Mesenchymal stem cell (in vitro differentiated cells and primary cell): ENCODE data around the gene PCDHGC5.

Experiments used
- DNase-seq: peaks from one replicate; pipeline ENCODE4 v3.0.0-alpha.2; 2013
- H2AFZ ChIP-seq: one replicate; pipeline ENCODE4 v1.6.1; 2013; ENCODE audit warnings: low read depth, mild to moderate bottlenecking, control low read depth, inconsistent platforms, low read length, moderate library complexity
- H2AK5ac ChIP-seq: 2 replicates; pipeline ENCODE4 v1.6.1; 2013; ENCODE audit warnings: low read length, moderate library complexity, mild to moderate bottlenecking, inconsistent platforms; ENCODE audit not compliant: severe bottlenecking
- H2BK120ac ChIP-seq: one replicate; pipeline ENCODE4 v1.6.1; 2013; ENCODE audit warnings: low read depth, mild to moderate bottlenecking, inconsistent platforms, low read length, moderate library complexity
- H2BK12ac ChIP-seq, 2 experiments: one replicate each; pipeline ENCODE4 v1.6.1; 2013; ENCODE audit warnings: inconsistent platforms in 2 of 2, low read length in 2 of 2, mild to moderate bottlenecking in 2 of 2, moderate library complexity in 2 of 2, control low read depth in 1 of 2
- H2BK15ac ChIP-seq: one replicate; pipeline ENCODE4 v1.6.1; 2013; ENCODE audit warnings: mild to moderate bottlenecking, low read depth, inconsistent platforms; ENCODE audit not compliant: poor library complexity, severe bottlenecking
- H2BK5ac ChIP-seq: 2 replicates; pipeline ENCODE4 v1.6.1; 2013; ENCODE audit warnings: low read depth, mild to moderate bottlenecking, low read length, control low read depth, inconsistent platforms; ENCODE audit not compliant: poor library complexity, severe bottlenecking
- H3K14ac ChIP-seq, 2 experiments: one replicate each; pipeline ENCODE4 v1.6.1; 2013; ENCODE audit warnings: inconsistent platforms in 2 of 2, low read length in 2 of 2, control low read depth in 1 of 2, mild to moderate bottlenecking in 1 of 2, moderate library complexity in 1 of 2
- H3K18ac ChIP-seq, 2 experiments: one replicate each; pipeline ENCODE4 v1.6.1; 2013; ENCODE audit warnings: inconsistent platforms in 2 of 2, low read length in 2 of 2, control low read depth in 1 of 2, low read depth in 1 of 2, mild to moderate bottlenecking in 1 of 2
- H3K23ac ChIP-seq, 2 experiments: one replicate each; pipeline ENCODE4 v1.6.1; 2013; ENCODE audit warnings: inconsistent platforms in 2 of 2, low read length in 2 of 2, mild to moderate bottlenecking in 2 of 2, moderate library complexity in 2 of 2, control low read depth in 1 of 2
- H3K27ac ChIP-seq: 2 replicates; pipeline ENCODE4 v1.5.1; 2013; ENCODE audit warnings: mild to moderate bottlenecking, moderate library complexity, low read length, control low read depth, inconsistent platforms; ENCODE audit not compliant: poor library complexity, severe bottlenecking
- H3K27me3 ChIP-seq, 2 experiments: 2 replicates each; pipeline versions ENCODE4 v1.6.1 to v1.7.0; 2013; ENCODE audit warnings: low read length in 2 of 2, mild to moderate bottlenecking in 2 of 2, moderate library complexity in 2 of 2, control low read depth in 1 of 2, inconsistent platforms in 1 of 2; ENCODE audit not compliant: control insufficient read depth in 1 of 2, insufficient read depth in 1 of 2
- H3K36me3 ChIP-seq, 2 experiments: 2 replicates each; pipeline versions ENCODE4 v1.6.1 to v1.7.0; 2013; ENCODE audit warnings: low read length in 2 of 2, control low read depth in 1 of 2, inconsistent platforms in 1 of 2, low read depth in 1 of 2, mild to moderate bottlenecking in 1 of 2; ENCODE audit not compliant: insufficient read depth in 2 of 2, control insufficient read depth in 1 of 2
- H3K4ac ChIP-seq, 2 experiments: one replicate each; pipeline ENCODE4 v1.6.1; 2013; ENCODE audit warnings: inconsistent platforms in 2 of 2, low read length in 2 of 2, mild to moderate bottlenecking in 2 of 2, moderate library complexity in 2 of 2, control low read depth in 1 of 2, low read depth in 1 of 2
- H3K4me1 ChIP-seq: 2 replicates; pipeline ENCODE4 v1.6.1; 2013; ENCODE audit warnings: low read depth, low read length, control low read depth; ENCODE audit not compliant: control insufficient read depth, insufficient read depth
- H3K4me2 ChIP-seq: 2 replicates; pipeline ENCODE4 v1.6.1; 2013; ENCODE audit warnings: low read length, mild to moderate bottlenecking, inconsistent platforms; ENCODE audit not compliant: poor library complexity, severe bottlenecking
- H3K4me3 ChIP-seq, 2 experiments: 2 replicates each; pipeline versions ENCODE4 v1.5.1 to v1.7.0; 2013; ENCODE audit warnings: low read length in 2 of 2, mild to moderate bottlenecking in 2 of 2, control low read depth in 1 of 2, low read depth in 1 of 2; ENCODE audit not compliant: insufficient read depth in 1 of 2
- H3K79me1 ChIP-seq: replicated peaks from 2 replicates; pipeline ENCODE4 v1.6.1; 2013; ENCODE audit warnings: mild to moderate bottlenecking, control low read depth, low read length, inconsistent platforms; ENCODE audit not compliant: poor library complexity, severe bottlenecking
- H3K9ac ChIP-seq: 2 replicates; pipeline ENCODE4 v1.7.0; 2013; ENCODE audit warnings: mild to moderate bottlenecking, low read length, moderate library complexity
- H3K9me3 ChIP-seq: 2 replicates; pipeline ENCODE4 v1.7.0; 2013; ENCODE audit warnings: mild to moderate bottlenecking, low read length; ENCODE audit not compliant: control insufficient read depth
- H4K8ac ChIP-seq: one replicate; pipeline ENCODE4 v1.6.1; 2013; ENCODE audit warnings: inconsistent platforms, mild to moderate bottlenecking, low read length, moderate library complexity
- H4K91ac ChIP-seq: one replicate; pipeline ENCODE4 v1.6.1; 2013; ENCODE audit warnings: mild to moderate bottlenecking, low read length, inconsistent platforms
- WGBS: methylation state at CpG from one replicate; pipeline ENCODE4 v1.1.7; 2013; ENCODE audit warnings: mixed read lengths; 5-methylcytosine and 5-hydroxymethylcytosine counted together

The PCDHGC5 gene

DNA sequence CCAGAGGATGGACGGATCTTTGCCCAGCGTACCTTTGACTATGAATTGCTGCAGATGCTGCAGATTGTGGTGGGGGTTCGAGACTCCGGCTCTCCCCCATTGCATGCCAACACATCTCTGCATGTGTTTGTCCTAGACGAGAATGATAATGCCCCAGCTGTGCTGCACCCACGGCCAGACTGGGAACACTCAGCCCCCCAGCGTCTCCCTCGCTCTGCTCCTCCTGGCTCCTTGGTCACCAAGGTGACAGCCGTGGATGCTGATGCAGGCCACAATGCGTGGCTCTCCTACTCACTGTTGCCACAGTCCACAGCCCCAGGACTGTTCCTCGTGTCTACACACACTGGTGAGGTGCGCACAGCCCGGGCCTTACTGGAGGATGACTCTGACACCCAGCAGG, 1.9 kb downstream of the PCDHGC5 start:
- Histone ChIP-seq H3K36me3 (peaks cover 52 to 57% of the 10 kb centered on the region in 2 experiments), H4K8ac (no peak overlapping the region), H3K79me1 (peaks cover 42% of the 10 kb centered on the region), H3K4me1 (peaks cover 39% of the 10 kb centered on the region), H2BK15ac (no peak overlapping the region), H2BK12ac (no peak overlapping the region), H2BK120ac (no peak overlapping the region), H2BK5ac (no peak overlapping the region), H3K9ac (no peak overlapping the region), H3K14ac (no peak overlapping the region), H3K27me3 (no peaks in the 10 kb centered on the region), H3K23ac (no peak overlapping the region), H3K18ac (no peak overlapping the region), H3K9me3 (no peaks in the 10 kb centered on the region), H3K4ac (no peak overlapping the region), H2AFZ (no peak overlapping the region), H2AK5ac (no peak overlapping the region), H3K27ac (no peak overlapping the region), H4K91ac (no peak overlapping the region), H3K4me3 (no peak overlapping the region), H3K4me2 (no peak overlapping the region)
- no peak for DNase-seq
- WGBS, result 95% methylated on average over 12 of the region's 13 CpGs

DNA sequence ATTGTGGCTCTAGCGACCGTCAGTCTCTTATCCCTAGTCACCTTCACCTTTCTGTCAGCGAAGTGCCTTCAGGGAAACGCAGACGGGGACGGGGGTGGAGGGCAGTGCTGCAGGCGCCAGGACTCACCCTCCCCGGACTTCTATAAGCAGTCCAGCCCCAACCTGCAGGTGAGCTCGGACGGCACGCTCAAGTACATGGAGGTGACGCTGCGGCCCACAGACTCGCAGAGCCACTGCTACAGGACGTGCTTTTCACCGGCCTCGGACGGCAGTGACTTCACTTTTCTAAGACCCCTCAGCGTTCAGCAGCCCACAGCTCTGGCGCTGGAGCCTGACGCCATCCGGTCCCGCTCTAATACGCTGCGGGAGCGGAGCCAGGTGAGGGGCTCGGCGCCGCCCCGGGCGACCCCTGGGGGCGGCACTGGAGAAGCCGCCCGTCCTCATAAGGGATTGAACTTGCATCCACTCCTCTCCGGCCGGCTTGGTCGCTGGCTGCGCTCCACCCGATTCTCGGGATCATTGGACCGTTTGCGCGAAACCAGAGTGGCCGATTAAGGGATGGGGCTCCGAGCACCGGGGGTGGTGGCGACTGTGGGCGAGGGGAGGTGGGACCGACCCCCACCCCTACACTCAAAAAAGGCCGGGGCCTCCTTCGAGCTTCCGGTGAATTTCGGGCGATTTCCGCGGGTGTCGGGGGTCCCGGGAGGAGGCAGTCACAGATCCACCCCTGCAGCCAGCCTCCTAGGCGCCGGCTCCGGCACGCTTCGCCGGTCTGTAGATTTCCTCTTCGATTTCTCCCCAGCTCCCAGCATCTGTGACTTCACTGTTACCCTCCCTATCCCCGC, 2.7 kb downstream of the PCDHGC5 start:
- Histone ChIP-seq H3K79me1 (peaks cover 35% of the 10 kb centered on the region), H3K36me3 (peaks cover 44 to 55% of the 10 kb centered on the region in 2 experiments), H2AK5ac (no peak overlapping the region), H4K91ac (no peak overlapping the region), H2AFZ (no peak overlapping the region), H3K18ac (no peak overlapping the region), H3K4me1 (peaks cover 46% of the 10 kb centered on the region), H3K23ac (no peak overlapping the region), H3K9me3 (no peaks in the 10 kb centered on the region), H4K8ac (no peak overlapping the region), H3K9ac (no peak overlapping the region), H2BK15ac (no peak overlapping the region), H2BK5ac (no peak overlapping the region), H2BK12ac (no peak overlapping the region), H2BK120ac (no peak overlapping the region), H3K4me3 (no peak overlapping the region), H3K4ac (no peak overlapping the region), H3K14ac (no peak overlapping the region), H3K27ac (no peak overlapping the region), H3K27me3 (no peaks in the 10 kb centered on the region), H3K4me2 (no peak overlapping the region)
- WGBS, result 85% methylated on average over 60 of the region's 66 CpGs
- DNase-seq, result no peak

DNA sequence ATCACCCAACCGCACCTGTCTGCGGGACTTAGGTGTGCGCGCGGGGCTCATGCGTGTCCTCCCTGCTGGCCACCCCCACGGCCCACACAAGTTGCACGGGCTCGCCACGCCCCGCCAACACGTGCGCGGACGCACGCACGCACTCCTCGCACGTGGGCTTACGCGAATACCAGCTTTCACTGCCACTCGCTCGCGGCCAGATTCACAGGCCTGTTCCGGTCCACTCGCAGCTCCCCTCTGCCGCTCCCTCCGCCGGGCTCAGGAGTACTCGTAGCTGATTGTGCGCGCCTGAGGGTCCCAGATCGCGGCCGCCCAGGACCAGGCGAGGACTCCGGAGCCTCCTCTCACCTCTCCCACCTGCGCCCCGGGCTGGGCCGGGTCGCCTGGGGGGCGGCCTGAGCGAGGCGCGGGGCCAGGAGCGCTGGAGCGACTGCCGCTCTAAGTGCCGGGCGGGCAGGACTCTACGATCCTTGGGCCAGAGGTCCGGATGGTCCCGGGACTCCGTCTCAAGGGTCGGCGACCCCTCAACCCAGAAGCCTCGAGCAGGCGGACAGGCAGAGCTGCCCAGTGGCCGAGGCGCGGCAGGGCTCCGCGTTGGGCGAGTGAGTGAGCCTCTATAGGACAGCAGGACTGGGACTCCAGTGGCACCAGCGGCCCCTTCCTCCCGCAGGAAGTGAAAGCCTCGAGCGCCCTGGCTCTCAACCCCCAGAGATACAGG, 3.4 kb downstream of the PCDHGC5 start:
- Histone ChIP-seq H2AFZ (no peak overlapping the region), H3K9ac (no peak overlapping the region), H3K79me1 (peaks cover 30% of the 10 kb centered on the region), H4K8ac (no peak overlapping the region), H2BK5ac (no peak overlapping the region), H2BK12ac (peak overlapping the region in 1 of 2 experiments; percentile 15), H3K18ac (no peak overlapping the region), H3K23ac (no peak overlapping the region), H3K27ac (no peak overlapping the region), H3K36me3 (peaks cover 36 to 55% of the 10 kb centered on the region in 2 experiments), H3K4me1 (peaks cover 49% of the 10 kb centered on the region), H3K14ac (no peak overlapping the region), H2BK15ac (no peak overlapping the region), H2BK120ac (no peak overlapping the region), H3K27me3 (no peaks in the 10 kb centered on the region), H2AK5ac (no peak overlapping the region), H3K4me2 (no peak overlapping the region), H3K4ac (no peak overlapping the region), H3K4me3 (no peak overlapping the region), H3K9me3 (no peaks in the 10 kb centered on the region), H4K91ac (no peak overlapping the region)
- WGBS, result 80% methylated on average over 68 of the region's 68 CpGs
- DNase-seq, result no peak
